SK-N-MC (cell line): Measurements from ENCODE around the gene SUV39H2.

Experiments
- EZH2 ChIP-seq: fragments of 200-600 bp; sonication (generic); IDR thresholded peaks from one replicate; pipeline ENCODE4 v1.6.1; 2017; ENCODE audit warnings: antibody characterized with exemption
- POLR2AphosphoS5 ChIP-seq: IDR thresholded peaks from 2 replicates; pipeline ENCODE4 v1.6.1; 2012; ENCODE audit warnings: mild to moderate bottlenecking, low read depth, low read length, borderline replicate concordance

GRCh38 chr10:14891151-14891550, 12.5 kb downstream of the SUV39H2 start:
- TF ChIP-seq POLR2AphosphoS5, result no peak
- no peak for TF ChIP-seq EZH2
